H9 (cell line): Measurements from ENCODE around the gene PEX26. TPM values are rescaled to one million over a fixed set of nuclear protein-coding genes. Genes with fewer than 3 reads are reported as not detected.

Source experiments
- DNase-seq: peaks from one replicate; pipeline ENCODE4 v3.0.0-alpha.2; 2017
- H2AFZ ChIP-seq: one replicate; pipeline ENCODE4 v1.6.1; 2013; ENCODE audit warnings: mild to moderate bottlenecking, low read length, control low read depth, moderate library complexity
- H2AK5ac ChIP-seq: 2 replicates; pipeline ENCODE4 v1.6.1; 2013; ENCODE audit warnings: low read length, control low read depth, mixed read lengths; ENCODE audit not compliant: insufficient read length
- H2BK120ac ChIP-seq: one replicate; pipeline ENCODE4 v1.6.1; 2013; ENCODE audit warnings: low read depth, mild to moderate bottlenecking, low read length, control low read depth, inconsistent platforms; ENCODE audit not compliant: poor library complexity, severe bottlenecking
- H2BK12ac ChIP-seq: 2 replicates; pipeline ENCODE4 v1.6.1; 2013; ENCODE audit warnings: low read length, control low read depth, mixed read lengths, low read depth; ENCODE audit not compliant: insufficient read length
- H2BK15ac ChIP-seq: 2 replicates; pipeline ENCODE4 v1.6.1; 2013; ENCODE audit warnings: low read depth, low read length, control low read depth
- H2BK20ac ChIP-seq: one replicate; pipeline ENCODE4 v1.6.1; 2013; ENCODE audit warnings: low read depth, mild to moderate bottlenecking, low read length, control low read depth, inconsistent platforms; ENCODE audit not compliant: poor library complexity, severe bottlenecking
- H2BK5ac ChIP-seq: 2 replicates; pipeline ENCODE4 v1.6.1; 2013; ENCODE audit warnings: low read length, control low read depth, mixed read lengths; ENCODE audit not compliant: insufficient read length
- H3K14ac ChIP-seq: 2 replicates; pipeline ENCODE4 v1.6.1; 2013; ENCODE audit warnings: low read length, control low read depth; ENCODE audit not compliant: insufficient read depth
- H3K18ac ChIP-seq: 2 replicates; pipeline ENCODE4 v1.6.1; 2013; ENCODE audit warnings: low read depth, mild to moderate bottlenecking, mixed read lengths, low read length, control low read depth; ENCODE audit not compliant: insufficient read length
- H3K23ac ChIP-seq: 2 replicates; pipeline ENCODE4 v1.6.1; 2013; ENCODE audit warnings: low read length, control low read depth, mixed read lengths, low read depth; ENCODE audit not compliant: insufficient read length
- H3K23me2 ChIP-seq: 2 replicates; pipeline ENCODE4 v1.6.1; 2013; ENCODE audit warnings: low read depth, mild to moderate bottlenecking, mixed read lengths, low read length, control low read depth; ENCODE audit not compliant: insufficient read length, poor library complexity, severe bottlenecking
- H3K27ac ChIP-seq: 2 replicates; pipeline ENCODE4 v1.5.1; 2013; ENCODE audit warnings: low read length, control low read depth, mixed read lengths, low read depth; ENCODE audit not compliant: insufficient read length
- H3K27me3 ChIP-seq: 2 replicates; pipeline ENCODE4 v1.6.1; 2013; ENCODE audit warnings: low read length, control low read depth, inconsistent platforms; ENCODE audit not compliant: insufficient read depth
- H3K4ac ChIP-seq: 2 replicates; pipeline ENCODE4 v1.6.1; 2013; ENCODE audit warnings: low read depth, mild to moderate bottlenecking, control low read depth, inconsistent platforms, low read length, moderate library complexity
- H3K4me1 ChIP-seq: 2 replicates; pipeline ENCODE4 v1.6.1; 2013; ENCODE audit warnings: low read length, control low read depth, inconsistent platforms; ENCODE audit not compliant: insufficient read depth
- H3K4me2 ChIP-seq: 2 replicates; pipeline ENCODE4 v1.6.1; 2013; ENCODE audit warnings: low read length, control low read depth, mixed read lengths; ENCODE audit not compliant: insufficient read length, insufficient read depth
- H3K56ac ChIP-seq: 2 replicates; pipeline ENCODE4 v1.6.1; 2013; ENCODE audit warnings: low read depth, mild to moderate bottlenecking, mixed read lengths, low read length, control low read depth; ENCODE audit not compliant: insufficient read length
- H3K79me1 ChIP-seq: 2 replicates; pipeline ENCODE4 v1.6.1; 2013; ENCODE audit warnings: low read depth, mild to moderate bottlenecking, moderate library complexity, low read length, control low read depth, inconsistent platforms; ENCODE audit not compliant: insufficient read depth, poor library complexity, severe bottlenecking
- H3K79me2 ChIP-seq: 2 replicates; pipeline ENCODE4 v1.6.1; 2013; ENCODE audit warnings: low read length, control low read depth, inconsistent platforms; ENCODE audit not compliant: insufficient read depth
- H3K9ac ChIP-seq: 2 replicates; pipeline ENCODE4 v1.6.1; 2013; ENCODE audit warnings: low read length, control low read depth, mixed read lengths; ENCODE audit not compliant: insufficient read length; ENCODE audit errors: extremely low read depth
- H3K9me3 ChIP-seq: one replicate; pipeline ENCODE4 v1.6.1; 2013; ENCODE audit warnings: low read depth, low read length, inconsistent platforms; ENCODE audit not compliant: control insufficient read depth
- H3T11ph ChIP-seq: one replicate; pipeline ENCODE4 v1.6.1; 2013; ENCODE audit warnings: mild to moderate bottlenecking, low read length, control low read depth, inconsistent platforms
- H4K20me1 ChIP-seq: one replicate; pipeline ENCODE4 v1.6.1; 2013; ENCODE audit not compliant: control insufficient read depth, insufficient read length, insufficient read depth
- H4K5ac ChIP-seq: 2 replicates; pipeline ENCODE4 v1.6.1; 2013; ENCODE audit warnings: low read depth, mild to moderate bottlenecking, mixed read lengths, low read length, control low read depth; ENCODE audit not compliant: insufficient read length
- H4K8ac ChIP-seq: replicated peaks from 2 replicates; pipeline ENCODE4 v1.6.1; 2013; ENCODE audit warnings: low read length, control low read depth, mixed read lengths, low read depth; ENCODE audit not compliant: insufficient read length
- H4K91ac ChIP-seq: 2 replicates; pipeline ENCODE4 v1.6.1; 2013; ENCODE audit warnings: low read depth, mild to moderate bottlenecking, moderate library complexity, mixed read lengths, low read length, control low read depth; ENCODE audit not compliant: insufficient read length
- H3K27ac Mint-ChIP-seq, 3 experiments: 2 replicates in 2 of 3; 3 replicates in 1 of 3; pipeline ENCODE4 v1.8.0; 2020 to 2021; ENCODE audit warnings: mixed read lengths in 3 of 3, mild to moderate bottlenecking in 1 of 3, moderate library complexity in 1 of 3
- H3K27me3 Mint-ChIP-seq: 2 replicates; pipeline ENCODE4 v1.8.0; 2021; ENCODE audit warnings: low read depth, mild to moderate bottlenecking, moderate library complexity, mixed read lengths
- H3K36me3 Mint-ChIP-seq, 3 experiments: 2 replicates in 2 of 3; 3 replicates in 1 of 3; pipeline ENCODE4 v1.8.0; 2020 to 2021; ENCODE audit warnings: low read depth in 3 of 3, mixed read lengths in 3 of 3; ENCODE audit not compliant: insufficient read depth in 1 of 3
- H3K4me1 Mint-ChIP-seq, 2 experiments: 2 replicates each; pipeline ENCODE4 v1.8.0; 2020; ENCODE audit warnings: mixed read lengths in 2 of 2
- H3K4me3 Mint-ChIP-seq, 2 experiments: 2 replicates in 1 of 2; 3 replicates in 1 of 2; pipeline ENCODE4 v1.8.0; 2020 to 2021; ENCODE audit warnings: mild to moderate bottlenecking in 2 of 2, mixed read lengths in 2 of 2, moderate library complexity in 1 of 2
- H3K9me3 Mint-ChIP-seq, 2 experiments: 2 replicates in 1 of 2; 3 replicates in 1 of 2; pipeline ENCODE4 v1.8.0; 2020; ENCODE audit warnings: mild to moderate bottlenecking in 2 of 2, mixed read lengths in 2 of 2, moderate library complexity in 1 of 2
- CTCF ChIP-seq: fragments of 200-600 bp; sonication (generic); conservative IDR thresholded peaks from 3 replicates; pipeline ENCODE4 v1.8.0; 2021; ENCODE audit warnings: antibody characterized with exemption, mild to moderate bottlenecking
- WGBS: extraction: QIAGEN DNeasy Blood & Tissue Kit; methylation state at CpG from one replicate; pipeline ENCODE4 v1.1.7; 2013; ENCODE audit warnings: missing lambda C conversion rate, low lambda C conversion rate, mixed read lengths; ENCODE audit not compliant: insufficient read length; ENCODE audit errors: extremely low coverage; 5-methylcytosine and 5-hydroxymethylcytosine counted together
- total RNA-seq: library from RNA; stranded (reverse); gene quantifications from 2 replicates; pipeline ENCODE4 v1.2.1, GENCODE V29; 2021

The PEX26 gene
- total RNA-seq, 1 experiment from 2014 or later, result 35.4 TPM

DNA sequence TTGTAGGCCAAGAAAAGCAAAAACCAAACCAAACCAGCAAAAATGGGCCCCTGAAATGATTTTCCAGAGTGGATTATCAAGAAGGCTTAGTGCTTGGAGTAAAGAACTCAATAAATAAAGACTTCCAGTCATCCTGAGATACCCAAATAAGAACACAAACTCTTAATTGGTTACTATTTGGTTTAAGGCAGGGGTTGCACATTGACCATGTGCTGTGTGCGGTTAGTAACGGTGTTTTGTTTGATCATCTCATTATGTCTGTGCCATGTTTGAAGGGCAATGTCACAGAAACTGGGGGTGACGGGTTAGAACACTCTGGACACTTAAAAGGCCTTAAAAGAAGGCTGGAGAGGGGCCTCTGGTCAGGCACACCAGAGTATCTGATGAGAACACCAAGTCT, 43.7 kb upstream of the PEX26 start:
- H3K27me3 ChIP-seq, result no peaks in the 10 kb centered on the region
- DNase-seq, result no peak
- no peak overlapping the region for H4K5ac ChIP-seq
- no peak overlapping the region for H4K8ac ChIP-seq
- H2BK12ac ChIP-seq, result no peak overlapping the region
- H4K20me1 ChIP-seq, result no peaks in the 10 kb centered on the region
- no peak overlapping the region for H3K56ac ChIP-seq
- Mint-ChIP-seq H3K4me3 (no peak overlapping the region), H3K27ac (no peak overlapping the region), H3K4me1 (peaks cover 13% of the 10 kb centered on the region in 2 experiments), H3K36me3 (no peaks in the 10 kb centered on the region), H3K27me3 (peaks cover 18% of the 10 kb centered on the region), H3K9me3 (no peaks in the 10 kb centered on the region)
- H2BK120ac ChIP-seq, result no peak overlapping the region
- H3K9ac ChIP-seq, result no peak overlapping the region
- H3K4me1 ChIP-seq, result no peaks in the 10 kb centered on the region
- no peak overlapping the region; the same call in 1 of the 2 replicates for H2BK15ac ChIP-seq
- WGBS, result no CpG with 5 or more reads among the region's 3 CpGs
- TF ChIP-seq CTCF, result no peak
- H3K4me2 ChIP-seq, result no peak overlapping the region
- no peak overlapping the region for H3T11ph ChIP-seq
- no peak overlapping the region for H2BK5ac ChIP-seq
- H3K14ac ChIP-seq, result no peak overlapping the region
- no peak overlapping the region for H2AFZ ChIP-seq
- no peak overlapping the region for H3K18ac ChIP-seq
- H3K23me2 ChIP-seq, result no peaks in the 10 kb centered on the region
- H3K4ac ChIP-seq, result no peak overlapping the region
- H2BK20ac ChIP-seq, result no peak overlapping the region
- H3K9me3 ChIP-seq, result no peaks in the 10 kb centered on the region
- H3K27ac ChIP-seq, result no peak overlapping the region
- H3K79me1 ChIP-seq, result no peaks in the 10 kb centered on the region
- H4K91ac ChIP-seq, result no peak overlapping the region
- H2AK5ac ChIP-seq, result no peak overlapping the region
- H3K23ac ChIP-seq, result no peak overlapping the region
- H3K79me2 ChIP-seq, result no peaks in the 10 kb centered on the region
